HG02571 (cell line): ENCODE measurements around the gene SEL1L2.

Source experiments
- ATAC-seq: cut with Tn5 transposase; IDR thresholded peaks from one replicate; pipeline ENCODE4 v1.9.1; 2021; ENCODE audit warnings: mild to moderate bottlenecking, moderate library complexity; ENCODE audit not compliant: unreplicated experiment

Gene SEL1L2

DNA sequence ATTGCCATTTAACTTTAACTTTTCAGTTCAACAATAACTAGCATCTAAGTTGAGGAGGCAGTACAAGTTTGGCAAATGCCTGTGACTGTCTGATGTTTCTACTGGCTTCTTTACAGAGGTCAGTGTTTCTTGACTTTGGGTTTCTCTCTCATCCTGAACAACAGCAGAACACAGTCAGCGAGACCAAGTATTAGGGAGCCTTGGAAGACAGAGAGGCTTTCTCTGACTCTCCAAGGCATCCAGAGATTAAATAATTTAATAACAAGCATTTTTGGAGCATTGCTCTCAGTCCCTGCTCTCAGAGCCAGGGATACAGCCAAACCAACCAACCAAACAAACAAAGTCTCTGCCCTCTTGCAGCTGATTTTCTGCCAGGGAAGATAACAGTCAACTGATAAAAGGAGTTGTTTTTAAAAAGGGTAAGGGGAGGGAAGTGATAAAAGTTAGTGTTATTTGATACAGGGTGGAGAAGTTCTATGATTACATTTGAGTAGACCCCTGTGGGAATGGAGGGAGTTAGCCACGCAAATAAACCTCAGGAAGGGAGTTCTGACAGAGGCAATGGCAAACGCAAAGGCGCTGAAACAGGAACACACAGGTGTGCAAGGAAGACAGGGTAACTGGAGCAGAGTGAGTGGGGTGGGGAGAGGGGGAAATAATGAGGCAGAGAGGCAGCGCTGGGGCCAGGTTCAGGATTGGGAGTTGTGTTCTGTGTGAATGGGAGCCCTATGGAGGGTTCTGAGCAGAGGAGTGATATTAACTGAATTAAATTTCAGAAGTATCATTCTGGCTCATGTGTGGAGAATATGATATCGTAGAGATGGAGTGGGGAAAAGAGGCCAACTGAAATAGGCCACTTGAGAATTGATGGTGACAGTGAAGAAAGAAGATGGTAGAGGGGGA is 55.2 kb downstream of the SEL1L2 start:
- ATAC-seq, result no peak

DNA sequence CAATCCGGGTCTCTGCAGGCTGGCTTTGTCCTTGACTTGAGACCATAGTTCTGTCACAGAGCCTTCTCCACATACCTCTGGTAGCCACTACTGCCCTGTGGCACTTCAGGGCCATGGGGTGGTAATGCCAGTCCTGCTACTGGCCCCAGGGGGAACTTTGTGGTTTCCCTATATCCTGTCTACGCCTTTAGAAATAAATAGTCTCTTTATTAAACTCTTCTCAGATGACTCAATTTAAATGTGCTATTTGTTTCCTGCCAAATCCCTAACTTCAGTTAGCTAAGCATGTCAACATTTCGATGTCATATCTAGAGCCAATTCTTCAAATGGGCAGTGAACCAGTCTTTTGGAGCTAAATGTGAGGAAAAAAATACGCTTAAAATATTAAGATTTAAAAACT is 60.1 kb downstream of the SEL1L2 start:
- ATAC-seq, result no peak

DNA sequence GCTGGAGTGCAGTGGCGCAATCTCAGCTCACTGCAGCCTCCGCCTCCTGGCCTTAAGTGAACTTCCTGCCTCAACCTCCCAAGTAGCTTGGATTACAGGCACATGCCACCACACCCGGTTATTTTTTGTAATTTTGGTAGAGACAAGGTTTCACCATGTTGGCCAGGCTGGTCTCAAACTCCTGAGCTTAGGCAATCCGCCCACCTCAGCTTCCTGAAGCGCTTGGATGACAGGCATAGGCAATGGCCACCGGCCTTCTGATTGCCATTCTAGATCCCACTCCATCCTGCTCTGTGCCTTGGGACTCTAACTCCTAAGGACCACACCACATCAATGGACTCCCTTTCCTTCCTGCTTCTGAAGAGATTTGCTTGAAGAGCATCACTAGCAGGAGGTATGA is 60.6 kb downstream of the SEL1L2 start:
- no peak for ATAC-seq

DNA sequence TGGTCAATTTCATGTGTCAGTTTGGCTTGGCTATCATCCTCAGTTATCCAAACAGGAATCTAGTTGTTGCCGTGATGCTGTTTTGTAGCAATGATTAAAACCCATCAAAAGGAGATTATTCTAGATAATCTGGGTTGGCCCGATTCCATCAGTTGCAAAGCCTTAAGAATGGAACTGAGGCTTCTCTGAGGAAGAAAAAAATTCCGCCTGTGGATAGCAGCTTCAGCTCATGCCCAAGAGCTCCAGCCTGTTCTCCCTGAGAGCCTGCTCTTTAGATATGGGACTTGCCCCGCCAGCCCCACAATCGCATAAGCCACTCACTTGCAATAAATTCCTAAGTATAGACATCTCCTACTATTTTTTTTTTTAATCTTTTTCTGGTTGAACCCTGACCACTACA is 61.5 kb downstream of the SEL1L2 start:
- ATAC-seq, result no peak

DNA sequence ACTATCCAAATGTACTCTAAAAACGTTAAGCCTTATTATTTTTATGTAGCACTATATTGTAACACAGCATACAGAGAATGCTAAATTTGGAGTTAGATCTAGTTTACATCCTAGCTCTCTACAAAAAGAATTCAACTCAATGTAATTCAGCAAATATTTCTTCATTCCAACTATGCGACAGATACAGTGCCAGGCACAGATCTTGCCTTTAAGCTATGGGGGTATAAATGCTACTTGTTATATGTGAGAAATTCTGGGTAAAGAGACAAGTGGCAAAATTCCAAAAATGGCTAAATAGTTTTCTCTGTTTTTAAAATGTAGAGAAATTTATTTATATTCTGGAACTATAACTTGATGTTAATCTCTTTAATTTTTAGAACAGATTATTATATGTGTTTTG is 63.2 kb downstream of the SEL1L2 start:
- no peak for ATAC-seq

DNA sequence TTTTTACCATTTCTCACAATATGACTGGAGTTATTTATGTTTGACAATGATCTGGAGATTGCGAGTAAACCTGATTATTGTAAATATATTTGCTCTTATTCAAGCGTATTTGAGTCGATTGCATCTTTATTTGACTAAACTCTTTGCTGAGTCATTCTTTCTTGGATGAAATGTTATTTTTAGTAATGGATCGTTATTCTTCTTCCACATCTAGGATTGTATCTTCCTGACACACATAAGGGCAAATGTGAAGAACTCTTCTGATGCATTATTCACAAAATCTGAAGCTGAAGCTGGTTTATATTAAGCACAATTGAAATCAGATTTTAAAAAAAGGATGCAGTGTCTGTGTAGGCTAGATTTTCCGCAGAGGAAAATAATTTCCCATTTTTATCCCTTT is 68.2 kb downstream of the SEL1L2 start:
- no peak for ATAC-seq

DNA sequence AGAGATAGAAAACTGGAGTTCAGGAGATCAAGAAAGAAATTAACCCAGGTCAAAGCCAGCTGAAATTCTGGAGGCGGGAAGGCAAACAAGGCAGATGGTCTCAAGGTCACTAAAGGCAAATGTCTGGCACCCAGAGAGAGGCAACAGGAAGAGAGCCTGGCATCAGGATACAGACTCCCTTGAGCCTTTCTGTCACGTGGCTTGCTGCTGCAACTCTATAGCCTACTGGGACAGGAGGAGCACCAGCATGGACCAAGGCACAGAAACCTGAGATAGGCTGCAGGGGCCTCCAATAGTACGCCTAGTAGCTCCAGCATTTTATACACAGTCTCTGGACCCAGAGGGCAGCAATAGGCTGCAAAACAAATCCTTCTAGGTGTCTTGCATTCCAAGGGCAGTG is 75.1 kb downstream of the SEL1L2 start:
- no peak for ATAC-seq

DNA sequence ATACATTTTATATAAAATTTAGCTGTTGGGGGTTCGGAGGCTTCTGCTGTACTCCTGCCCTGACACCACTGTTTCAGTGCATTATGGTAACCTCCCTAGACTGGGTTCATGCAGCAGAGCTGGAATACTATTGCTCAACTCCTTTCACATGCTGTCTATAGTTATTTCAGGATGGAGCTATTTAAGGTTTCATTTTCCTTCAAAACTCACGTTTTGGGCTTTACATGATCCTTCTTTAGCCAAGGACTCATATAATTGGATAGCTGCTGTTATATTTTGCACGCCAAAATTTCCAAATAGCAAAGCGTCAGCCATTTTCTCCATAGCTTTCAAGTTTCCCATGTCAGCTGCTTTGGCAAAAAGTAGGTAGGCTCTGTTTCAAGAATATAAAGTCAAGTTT is 76.8 kb downstream of the SEL1L2 start:
- ATAC-seq, result no peak

DNA sequence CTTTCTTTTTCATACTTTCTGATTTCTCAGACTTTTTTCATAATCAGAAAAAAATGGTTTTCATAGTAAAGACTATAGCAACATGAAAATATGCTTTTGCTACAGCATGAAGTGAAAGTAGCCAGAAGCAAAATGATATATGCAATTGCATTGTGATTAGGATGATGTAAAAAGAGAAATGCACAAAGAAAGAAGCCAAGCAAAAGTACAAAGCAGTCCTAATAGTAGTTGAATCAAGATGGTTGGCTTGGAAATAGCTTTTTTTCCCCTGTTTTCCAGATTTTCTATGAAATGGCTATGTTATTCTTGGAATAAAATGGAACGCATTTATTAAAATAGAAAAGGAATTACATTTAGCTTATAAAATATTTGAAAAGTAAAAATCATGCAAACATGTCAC is 77.3 kb downstream of the SEL1L2 start:
- ATAC-seq, result no peak

DNA sequence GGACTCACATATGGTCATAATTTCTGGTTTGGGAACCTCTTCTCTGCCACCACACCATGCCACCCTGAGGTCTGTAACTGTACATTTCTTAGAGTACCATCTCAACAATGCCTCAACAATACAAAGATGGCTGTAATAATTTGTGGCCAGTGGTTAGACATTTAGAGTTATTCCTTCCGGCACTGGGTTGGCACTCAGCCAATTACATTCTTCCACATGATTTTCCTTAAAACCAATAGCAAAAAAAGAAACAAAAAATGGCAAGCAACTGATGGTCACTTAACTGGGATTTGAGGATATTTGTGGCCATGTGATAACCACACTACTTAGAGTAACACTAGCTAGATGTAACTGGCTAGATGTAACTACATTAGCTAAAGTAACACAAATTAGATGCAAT is 79.9 kb downstream of the SEL1L2 start:
- no peak for ATAC-seq

DNA sequence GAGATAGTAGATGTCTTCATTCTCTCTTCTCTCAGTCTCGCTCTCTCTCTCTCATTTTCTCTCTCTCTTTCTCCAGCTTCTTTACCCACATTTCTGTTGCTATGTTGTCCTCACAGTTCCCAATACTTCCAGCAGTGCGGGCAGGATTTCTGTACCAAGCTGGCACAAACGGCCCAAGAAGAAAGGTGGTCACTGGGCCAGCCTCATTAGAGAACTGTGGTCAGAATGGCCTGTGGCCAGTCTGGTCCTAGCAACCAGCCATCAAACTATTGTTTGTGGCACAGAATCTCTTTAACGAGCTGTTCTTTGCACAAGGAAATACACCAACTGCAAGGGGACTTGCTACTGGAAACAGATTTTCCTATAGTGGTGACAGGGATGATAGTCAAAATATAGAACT is 81.3 kb downstream of the SEL1L2 start:
- ATAC-seq, result no peak

DNA sequence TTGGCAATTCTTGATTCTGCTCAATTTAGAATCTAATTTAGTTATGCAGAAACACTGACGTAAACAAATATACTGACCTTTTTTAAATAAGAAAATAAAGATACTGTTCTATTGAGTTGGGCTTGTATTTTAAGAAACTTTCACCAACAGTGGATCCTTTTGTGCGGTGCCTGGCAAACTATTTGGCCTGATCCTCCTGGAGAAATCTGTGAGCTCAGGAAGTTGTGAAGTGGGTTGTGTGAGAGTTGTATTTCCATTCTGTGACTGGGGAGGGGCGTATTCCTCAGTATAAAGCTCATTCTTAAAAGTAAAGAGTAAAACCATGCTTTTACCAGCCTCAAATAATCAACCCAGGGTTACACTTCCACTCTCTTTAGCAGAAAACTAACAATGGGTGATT is 85.6 kb downstream of the SEL1L2 start:
- no peak for ATAC-seq

DNA sequence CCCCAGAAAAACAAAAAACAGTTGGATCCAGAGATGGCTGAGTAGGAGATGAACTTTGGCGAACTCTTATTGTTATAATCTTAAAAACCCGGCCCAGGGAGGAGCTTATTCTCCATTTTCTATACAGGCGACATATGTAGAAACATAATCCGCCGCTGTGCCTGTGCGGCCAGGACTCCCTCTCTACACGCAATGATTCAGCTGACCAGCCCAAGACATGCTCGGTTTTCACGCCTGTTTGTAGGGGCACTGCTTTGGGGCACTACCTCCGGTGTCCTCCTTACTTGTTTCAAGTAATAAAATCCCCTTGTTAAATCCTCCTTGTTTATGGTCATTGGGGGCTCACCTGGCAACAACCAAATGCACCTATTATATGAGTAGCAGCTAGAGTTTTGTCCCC is 89.9 kb downstream of the SEL1L2 start:
- no peak for ATAC-seq

DNA sequence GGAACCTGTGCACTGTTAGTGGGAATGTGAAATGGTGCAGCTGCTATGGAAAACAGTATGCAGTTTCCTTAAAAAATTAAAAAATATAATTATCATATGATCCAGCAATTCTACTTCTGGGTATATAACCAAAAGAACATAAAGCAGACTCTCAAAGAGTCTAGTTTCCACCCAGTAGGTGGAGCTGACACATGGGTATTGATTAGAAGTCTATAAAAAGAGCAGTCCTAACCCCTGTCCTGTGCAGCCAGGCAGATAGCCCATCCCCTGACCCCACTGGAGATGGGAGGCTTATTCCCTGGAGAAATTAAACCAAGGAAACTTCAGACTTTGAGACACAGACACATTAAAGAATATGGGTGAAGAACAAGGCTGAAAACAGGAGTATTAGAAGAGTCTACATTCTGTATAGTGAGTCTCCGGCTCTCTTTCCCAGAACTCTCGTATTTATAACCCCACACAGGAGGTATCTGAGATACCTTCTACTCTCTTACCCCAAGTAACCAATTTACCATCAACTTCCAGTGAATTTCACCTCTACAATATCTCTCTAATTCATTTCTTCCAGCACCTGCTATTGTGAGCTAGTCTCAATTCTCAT is 92.3 kb downstream of the SEL1L2 start:
- ATAC-seq, result no peak

DNA sequence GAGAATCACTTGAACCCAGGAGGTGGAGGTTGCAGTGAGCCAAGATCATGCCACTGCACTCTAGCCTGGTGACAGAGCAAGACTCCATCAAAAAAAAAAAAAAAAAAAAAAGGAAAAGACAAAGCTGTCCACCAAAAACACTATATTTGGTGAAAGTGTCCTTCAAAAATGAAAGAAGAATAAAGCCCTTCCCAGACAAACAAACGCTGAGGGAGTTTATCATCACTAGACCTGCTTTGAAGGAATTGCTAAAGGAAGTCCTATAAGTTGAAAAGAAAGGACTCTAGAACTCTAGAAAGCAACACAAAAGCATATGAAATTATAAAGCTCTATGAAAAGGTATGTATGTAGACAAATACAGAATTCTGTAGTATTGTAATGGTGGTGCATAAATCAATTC is 98.8 kb downstream of the SEL1L2 start:
- no peak for ATAC-seq

DNA sequence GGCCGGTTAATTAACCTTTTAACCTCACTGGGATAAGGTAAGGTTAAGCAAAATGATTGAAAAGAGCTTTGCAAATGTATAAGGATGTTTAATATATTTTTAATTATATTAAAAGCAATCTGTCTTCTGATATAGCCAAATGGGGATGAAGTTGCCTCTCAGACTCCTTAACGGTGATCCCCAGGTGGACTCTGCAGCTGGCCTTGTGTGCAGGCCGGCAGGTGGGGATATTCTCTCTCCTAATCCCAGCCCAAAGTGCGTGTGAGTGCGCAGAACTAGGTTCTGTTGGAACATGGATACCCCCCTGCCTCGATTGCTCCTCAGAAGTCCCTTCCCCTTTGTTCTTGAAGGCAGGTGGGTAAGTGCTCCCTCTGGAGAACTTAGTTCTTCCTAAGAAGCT is 105.6 kb downstream of the SEL1L2 start:
- ATAC-seq, result no peak

DNA sequence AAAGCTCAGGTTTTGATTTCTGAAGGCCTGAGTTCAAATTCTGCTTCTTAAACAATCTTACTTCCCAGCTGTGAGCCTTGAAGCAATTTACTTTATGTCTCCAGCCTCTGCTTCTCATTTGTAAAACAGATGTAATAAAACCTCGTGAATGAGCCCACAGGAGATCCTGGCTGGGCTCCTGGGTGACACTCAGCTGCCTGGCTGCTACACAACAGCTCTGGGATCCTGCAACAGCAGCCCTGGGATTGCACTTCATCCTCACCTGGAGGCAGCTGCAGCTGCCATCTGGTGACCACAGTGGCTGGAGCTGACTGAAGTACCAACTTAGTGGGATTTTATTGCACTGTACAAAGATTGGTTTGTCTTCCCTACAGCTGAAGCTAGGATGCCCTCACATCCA is 107.0 kb downstream of the SEL1L2 start:
- no peak for ATAC-seq

DNA sequence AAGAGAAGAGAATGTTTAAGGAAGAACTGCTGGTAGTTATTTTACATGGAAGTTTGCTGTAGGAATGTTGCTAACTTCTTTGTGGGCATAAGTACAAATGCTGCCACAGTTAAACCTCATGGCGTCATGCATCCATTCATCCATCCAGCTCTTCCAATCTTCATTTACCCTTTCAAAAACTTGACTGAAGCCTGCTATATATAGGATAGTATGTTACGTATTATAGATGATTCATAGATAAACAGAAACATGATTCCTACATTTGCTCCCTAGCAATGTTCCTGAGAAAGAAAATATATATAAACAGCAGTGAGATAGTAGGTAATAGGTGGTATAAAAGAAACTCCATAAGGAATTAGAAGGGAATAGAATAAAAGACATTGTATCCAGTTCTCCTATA is 111.8 kb downstream of the SEL1L2 start:
- ATAC-seq, result no peak

DNA sequence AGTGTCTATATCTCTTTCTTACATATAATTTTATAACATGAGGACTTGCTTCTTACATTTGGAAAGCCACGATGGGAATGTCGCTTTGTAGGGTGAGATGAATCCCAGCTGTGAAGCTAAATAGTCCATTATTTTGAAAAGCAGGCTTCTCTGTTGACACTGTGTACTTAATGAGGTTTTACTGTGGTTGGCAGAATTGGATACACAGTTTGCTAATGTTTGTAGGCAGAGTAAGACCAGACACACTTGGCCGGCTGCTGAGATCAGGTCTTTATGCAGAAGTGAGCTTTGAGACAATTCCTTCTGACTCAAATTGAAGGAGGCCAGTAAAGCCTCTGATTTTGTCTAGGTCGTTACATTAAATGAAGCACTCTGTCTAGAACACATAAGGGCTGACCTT is 112.6 kb downstream of the SEL1L2 start:
- no peak for ATAC-seq

DNA sequence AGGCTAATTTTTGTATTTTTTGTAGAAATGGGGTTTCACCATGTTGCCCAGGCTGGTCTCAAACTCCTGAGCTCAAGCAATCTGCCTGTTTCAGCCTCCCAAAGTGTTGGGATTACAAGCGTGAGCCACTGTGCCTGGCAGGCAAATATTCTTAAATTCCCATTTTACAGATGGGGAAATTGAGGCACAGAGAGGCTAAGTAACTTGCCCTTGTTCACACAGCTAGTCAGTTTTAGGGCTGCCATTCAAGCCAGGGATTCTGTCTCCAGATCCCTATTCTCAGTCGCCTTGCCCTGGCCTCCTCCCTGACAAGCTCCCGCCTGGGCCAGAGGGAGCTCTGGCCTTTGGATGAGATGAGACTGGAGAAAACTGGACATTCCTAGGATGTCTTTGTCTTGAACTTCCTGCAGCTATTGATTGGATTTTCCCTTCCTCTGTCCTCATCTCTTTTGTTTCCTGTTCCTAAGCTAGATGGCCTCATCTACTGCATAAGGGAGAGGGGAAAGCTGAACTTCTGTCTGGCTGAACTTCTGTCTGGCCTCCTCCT is 115.1 kb downstream of the SEL1L2 start:
- no peak for ATAC-seq

DNA sequence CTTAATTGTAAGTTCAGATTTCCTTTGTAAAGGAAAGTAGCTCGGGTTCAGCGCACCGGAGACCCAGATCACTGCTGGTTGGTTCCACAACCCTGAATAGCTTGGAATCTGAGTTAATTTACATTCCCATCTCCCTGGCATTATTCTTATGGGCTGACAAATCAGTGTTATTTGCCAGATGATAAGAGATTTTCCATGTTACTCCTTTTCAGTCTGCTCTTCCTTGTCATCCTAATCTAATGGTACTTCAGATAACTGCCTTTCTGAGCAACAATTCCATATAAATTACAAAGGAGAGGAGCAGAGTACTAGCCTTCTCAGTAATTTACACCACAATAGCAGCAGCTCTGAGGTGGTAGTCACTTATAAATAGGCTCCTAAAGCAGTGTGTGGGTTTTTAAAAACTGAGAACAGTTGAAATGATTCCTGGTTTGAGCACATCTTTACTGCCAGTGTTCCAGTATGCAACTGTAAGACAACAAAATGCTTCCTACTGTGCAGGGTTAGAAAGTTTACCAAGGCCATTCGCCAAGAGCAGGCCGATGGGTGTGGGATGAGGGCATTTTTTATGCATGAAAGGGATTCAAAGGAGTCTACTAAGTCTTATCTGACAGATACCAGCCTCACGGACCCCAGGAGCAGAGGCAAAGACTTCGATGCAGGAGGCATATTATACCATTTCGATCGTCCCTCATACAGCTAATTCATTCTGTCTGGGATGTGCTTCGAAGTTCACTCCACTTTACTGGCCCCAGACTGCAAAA is 115.8 kb downstream of the SEL1L2 start:
- no peak for ATAC-seq

DNA sequence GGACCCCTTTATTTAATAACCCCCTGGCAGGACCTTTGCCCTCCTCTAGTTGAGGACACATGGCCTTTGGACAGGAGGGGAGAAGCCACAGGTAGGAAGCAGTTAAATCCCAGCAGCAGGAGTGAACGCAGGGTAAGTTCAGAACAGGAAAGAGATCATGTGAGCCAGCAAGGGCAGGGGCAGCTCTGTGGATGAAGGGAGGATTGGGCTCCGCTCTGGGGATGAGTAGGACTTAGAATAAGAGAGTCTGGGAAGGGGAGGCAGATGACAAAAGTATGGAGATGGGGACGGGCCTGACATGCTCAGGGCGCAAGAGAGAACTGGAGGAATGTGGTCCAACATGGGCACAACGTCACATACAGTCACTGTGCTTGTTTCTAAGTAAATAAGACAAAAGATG is 116.6 kb downstream of the SEL1L2 start:
- no peak for ATAC-seq
